ENCODE results near the gene ABCA1.

DNA sequence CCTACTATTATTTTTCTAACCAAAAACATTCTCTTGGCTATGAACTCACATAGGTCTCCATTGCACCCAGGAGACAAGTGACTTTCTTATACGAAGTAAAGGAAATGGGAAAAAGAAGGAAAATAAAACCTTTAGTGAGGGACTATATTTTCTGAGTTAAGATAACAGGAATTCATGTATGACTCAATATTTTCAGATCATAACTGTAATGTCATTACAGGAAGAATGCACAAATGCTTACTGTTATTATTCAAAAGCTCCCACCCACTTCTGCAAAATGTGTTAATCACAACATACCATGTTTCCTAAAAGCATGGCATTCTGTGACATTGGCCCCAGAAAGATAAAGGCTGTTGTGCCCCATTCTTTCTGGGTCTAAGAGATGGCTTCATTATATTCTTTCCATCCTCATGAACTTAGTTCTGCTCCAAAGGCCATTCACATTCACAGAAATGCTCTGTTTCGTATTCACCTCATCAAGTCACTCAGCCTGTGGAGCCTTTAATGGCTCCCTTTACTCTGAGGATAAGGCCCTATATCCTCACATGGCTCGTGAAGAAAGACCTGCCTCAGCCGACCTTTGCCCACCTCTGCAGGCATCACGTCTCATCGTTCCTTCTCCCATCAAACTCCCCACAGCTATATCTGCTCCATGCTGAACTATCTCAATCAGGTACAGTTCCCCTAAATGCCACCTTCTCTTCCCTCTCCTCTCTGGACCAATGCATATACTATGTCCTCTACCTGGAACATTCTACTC is 77.0 kb downstream of the ABCA1 start:
- TF ChIP-seq, protein P1, sequence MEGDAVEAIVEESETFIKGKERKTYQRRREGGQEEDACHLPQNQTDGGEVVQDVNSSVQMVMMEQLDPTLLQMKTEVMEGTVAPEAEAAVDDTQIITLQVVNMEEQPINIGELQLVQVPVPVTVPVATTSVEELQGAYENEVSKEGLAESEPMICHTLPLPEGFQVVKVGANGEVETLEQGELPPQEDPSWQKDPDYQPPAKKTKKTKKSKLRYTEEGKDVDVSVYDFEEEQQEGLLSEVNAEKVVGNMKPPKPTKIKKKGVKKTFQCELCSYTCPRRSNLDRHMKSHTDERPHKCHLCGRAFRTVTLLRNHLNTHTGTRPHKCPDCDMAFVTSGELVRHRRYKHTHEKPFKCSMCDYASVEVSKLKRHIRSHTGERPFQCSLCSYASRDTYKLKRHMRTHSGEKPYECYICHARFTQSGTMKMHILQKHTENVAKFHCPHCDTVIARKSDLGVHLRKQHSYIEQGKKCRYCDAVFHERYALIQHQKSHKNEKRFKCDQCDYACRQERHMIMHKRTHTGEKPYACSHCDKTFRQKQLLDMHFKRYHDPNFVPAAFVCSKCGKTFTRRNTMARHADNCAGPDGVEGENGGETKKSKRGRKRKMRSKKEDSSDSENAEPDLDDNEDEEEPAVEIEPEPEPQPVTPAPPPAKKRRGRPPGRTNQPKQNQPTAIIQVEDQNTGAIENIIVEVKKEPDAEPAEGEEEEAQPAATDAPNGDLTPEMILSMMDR (IDR thresholded peaks at IDR 0.05) = no peak
- no peak for TF ChIP-seq POLR2A (IDR thresholded peaks at IDR 0.05)

All from Peyer's patch (tissue), 4 donors.